Measurements from ENCODE around the gene USP13.

USP13 gene

DNA sequence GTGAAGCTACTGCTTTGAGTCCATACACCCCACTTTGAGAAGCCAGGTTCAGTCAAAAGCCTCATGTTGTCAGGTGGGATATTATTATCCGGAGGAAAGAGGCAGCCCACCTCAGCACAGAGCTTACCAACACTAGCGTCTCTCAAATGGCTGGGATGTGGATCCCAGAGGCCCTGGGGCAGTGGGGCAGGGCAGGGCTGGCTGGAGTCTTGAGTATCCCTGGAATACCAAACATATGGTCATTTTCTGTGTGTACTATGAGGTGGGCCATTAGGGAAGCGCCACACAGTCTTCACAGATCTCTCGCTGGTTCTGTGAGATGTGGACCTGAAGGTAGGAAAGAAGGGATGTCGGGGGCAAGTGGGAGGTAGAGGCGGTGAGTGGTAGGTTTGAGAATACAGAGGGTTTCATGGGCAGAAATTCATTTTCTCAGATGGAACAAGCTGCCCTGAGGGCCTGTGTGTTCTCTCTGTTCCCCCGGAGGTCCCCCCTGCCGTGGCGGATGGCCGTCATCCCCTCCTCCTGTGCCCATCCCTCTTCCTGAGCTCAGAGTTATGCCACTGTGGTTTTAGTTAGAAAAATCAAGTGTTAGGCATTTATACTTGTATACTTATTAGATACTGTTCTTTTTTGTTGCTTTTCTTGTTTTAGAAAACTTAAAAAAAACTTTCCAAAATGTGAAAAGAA, 66.4 kb downstream of the USP13 start:
- Mint-ChIP-seq H3K27ac (no peak overlapping the region), H3K4me1 (ENCODE audit: low read depth) (peaks cover 2% of the 10 kb centered on the region), H3K4me3 (no peak overlapping the region), H3K9me3 (no peaks in the 10 kb centered on the region), H3K27me3 (ENCODE audit: low read depth) (no peaks in the 10 kb centered on the region), H3K36me3 (ENCODE audit: low read depth) (peaks cover 4% of the 10 kb centered on the region)
- DNase-seq (ENCODE audit: low spot score) = no peak

DNA sequence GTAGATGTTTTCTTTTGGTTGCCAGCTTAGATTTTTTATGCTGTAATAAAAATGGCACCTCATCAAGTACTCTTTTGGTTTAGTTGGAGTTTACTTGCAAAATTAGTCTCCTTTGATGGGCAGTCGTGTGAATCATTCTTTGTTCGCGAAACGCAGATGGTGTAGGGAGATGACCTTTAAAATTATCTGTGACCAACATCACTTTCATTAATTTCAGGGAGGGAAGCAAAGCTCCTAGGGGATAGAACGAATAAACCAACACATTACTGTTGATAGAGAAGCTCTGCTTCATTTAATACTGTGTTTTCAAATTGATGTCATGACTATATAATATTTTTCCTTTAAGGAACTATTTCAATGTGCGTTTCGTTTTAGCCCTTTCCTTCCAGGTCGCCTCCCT, 67.4 kb downstream of the USP13 start:
- Mint-ChIP-seq H3K4me3 (no peak overlapping the region), H3K36me3 (ENCODE audit: low read depth) (peaks cover 5% of the 10 kb centered on the region), H3K27ac (no peak overlapping the region), H3K27me3 (ENCODE audit: low read depth) (no peaks in the 10 kb centered on the region), H3K4me1 (ENCODE audit: low read depth) (peaks cover 2% of the 10 kb centered on the region), H3K9me3 (no peaks in the 10 kb centered on the region)
- no peak for DNase-seq (ENCODE audit: low spot score)

DNA sequence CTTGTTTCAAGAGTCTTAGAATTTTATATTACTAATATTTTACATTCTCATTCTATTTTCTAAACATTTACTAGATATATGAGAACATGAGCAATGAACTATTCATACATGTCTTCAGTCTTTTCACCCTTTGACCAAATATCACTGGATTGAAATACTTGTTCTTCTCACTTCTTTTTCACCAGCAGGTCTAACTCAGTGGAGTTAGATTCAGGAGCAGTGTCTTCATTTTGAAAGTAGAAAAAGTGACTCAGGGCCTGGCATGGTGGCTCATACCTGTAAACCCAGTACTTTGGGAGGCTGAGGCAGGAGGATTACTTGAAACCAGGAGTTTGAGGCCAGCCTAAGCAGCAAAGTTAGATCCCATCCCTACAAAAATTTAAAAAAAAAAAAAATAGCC, 70.8 kb downstream of the USP13 start:
- no peaks in the 10 kb centered on the region for H3K9me3 Mint-ChIP-seq
- no peak overlapping the region for H3K4me3 Mint-ChIP-seq
- H3K27ac Mint-ChIP-seq = no peak overlapping the region
- H3K4me1 Mint-ChIP-seq (ENCODE audit: low read depth) = no peaks in the 10 kb centered on the region
- H3K27me3 Mint-ChIP-seq (ENCODE audit: low read depth) = no peaks in the 10 kb centered on the region
- no peak for DNase-seq (ENCODE audit: low spot score)
- H3K36me3 Mint-ChIP-seq (ENCODE audit: low read depth) = peaks cover 5% of the 10 kb centered on the region

DNA sequence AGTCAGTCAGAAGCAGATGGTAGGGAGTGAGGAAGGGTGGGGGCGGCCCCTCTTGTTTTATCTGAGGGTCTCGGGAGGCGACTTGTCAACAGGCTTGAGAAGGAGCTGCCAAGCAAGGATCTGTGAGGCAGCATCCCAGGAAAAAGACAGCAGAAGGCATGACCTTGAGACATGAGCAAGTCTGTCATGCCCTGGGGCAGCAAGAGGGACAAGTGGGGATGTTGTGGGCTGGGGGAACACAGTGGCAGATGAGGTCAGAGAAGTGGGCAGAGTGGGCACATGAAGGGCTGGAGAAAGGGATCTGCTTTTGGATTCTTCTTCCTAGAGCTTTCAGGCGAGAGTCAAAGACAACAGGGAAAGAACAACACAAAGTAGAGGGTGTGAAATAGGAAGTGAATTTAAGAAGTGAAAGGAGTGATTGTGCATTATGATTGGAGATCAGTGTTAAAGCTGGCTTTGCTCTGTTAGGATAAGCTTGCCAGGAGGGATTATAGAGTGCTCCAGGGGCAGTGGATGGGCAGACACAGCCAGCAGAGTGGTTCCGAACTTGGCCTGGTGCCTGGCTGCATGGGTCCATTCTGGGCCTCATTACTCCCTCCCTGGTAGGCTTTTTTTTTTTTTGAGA, 73.3 kb downstream of the USP13 start:
- Mint-ChIP-seq H3K27ac (no peak overlapping the region), H3K4me1 (ENCODE audit: low read depth) (no peaks in the 10 kb centered on the region), H3K9me3 (no peaks in the 10 kb centered on the region), H3K27me3 (ENCODE audit: low read depth) (no peaks in the 10 kb centered on the region), H3K4me3 (no peak overlapping the region), H3K36me3 (ENCODE audit: low read depth) (peaks cover 9% of the 10 kb centered on the region)
- DNase-seq (ENCODE audit: low spot score) = no peak

DNA sequence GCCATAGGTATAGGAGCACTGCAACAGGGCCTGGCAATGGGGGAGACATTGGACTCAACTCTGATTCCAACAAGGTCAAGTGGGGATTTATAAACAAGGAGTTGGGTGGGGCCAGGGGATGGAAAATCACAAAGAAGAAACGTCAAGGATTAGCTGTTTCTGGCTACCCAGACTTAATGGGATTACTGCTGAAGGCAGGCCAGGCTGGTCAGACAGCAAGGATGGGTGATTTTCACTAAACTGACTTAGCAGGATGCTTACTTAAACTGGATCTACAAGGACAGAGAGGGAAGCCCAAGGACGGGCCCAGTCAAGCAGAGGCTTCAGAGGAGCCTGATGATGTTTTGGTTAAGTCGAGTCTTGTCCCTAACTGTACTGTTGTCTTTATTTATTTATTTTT, 76.2 kb downstream of the USP13 start:
- Mint-ChIP-seq H3K4me3 (no peak overlapping the region), H3K36me3 (ENCODE audit: low read depth) (peaks cover 5% of the 10 kb centered on the region), H3K27me3 (ENCODE audit: low read depth) (no peaks in the 10 kb centered on the region), H3K4me1 (ENCODE audit: low read depth) (no peaks in the 10 kb centered on the region), H3K27ac (no peak overlapping the region), H3K9me3 (no peaks in the 10 kb centered on the region)
- no peak for DNase-seq (ENCODE audit: low spot score)

DNA sequence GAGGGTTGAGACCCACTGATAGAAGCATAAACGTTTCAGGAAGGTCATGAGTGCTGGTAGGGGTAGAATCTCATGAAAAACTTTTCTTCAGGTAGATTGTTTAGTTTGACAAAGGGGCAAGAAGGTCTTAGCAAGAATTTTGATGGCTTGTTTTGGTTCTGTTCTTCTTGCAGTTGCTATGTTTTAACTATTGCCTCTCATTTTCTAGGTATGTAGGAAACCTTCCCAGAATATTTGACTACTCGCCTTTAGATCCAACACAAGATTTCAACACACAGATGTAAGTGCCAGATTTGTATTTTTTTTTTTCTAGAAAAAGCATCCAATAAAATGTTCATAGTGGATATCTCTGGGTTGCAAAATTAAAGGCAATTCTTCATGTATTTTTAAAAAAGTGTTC, 77.1 kb downstream of the USP13 start:
- H3K36me3 Mint-ChIP-seq (ENCODE audit: low read depth) = peaks cover 5% of the 10 kb centered on the region
- H3K4me1 Mint-ChIP-seq (ENCODE audit: low read depth) = no peaks in the 10 kb centered on the region
- no peak for DNase-seq (ENCODE audit: low spot score)
- H3K4me3 Mint-ChIP-seq = no peak overlapping the region
- no peak overlapping the region for H3K27ac Mint-ChIP-seq
- no peaks in the 10 kb centered on the region for H3K9me3 Mint-ChIP-seq
- no peaks in the 10 kb centered on the region for H3K27me3 Mint-ChIP-seq (ENCODE audit: low read depth)

DNA sequence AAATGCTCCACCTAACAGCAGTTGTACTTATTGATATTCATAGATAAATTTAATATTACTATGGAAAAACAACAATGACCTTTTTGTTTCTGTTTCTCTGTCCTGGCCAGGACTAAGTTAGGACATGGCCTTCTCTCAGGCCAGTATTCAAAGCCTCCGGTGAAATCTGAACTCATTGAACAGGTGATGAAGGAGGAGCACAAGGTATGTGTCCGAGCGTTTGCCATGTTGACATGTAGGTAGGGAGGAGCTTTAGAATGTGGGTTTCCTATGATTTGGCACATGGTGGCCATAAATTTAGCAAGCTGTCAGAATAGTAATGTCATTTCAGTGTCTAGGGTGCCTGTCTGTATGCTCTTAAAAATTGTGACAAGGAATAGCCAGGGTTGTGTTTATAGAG, 77.7 kb downstream of the USP13 start:
- Mint-ChIP-seq H3K27ac (no peak overlapping the region), H3K9me3 (no peaks in the 10 kb centered on the region), H3K36me3 (ENCODE audit: low read depth) (peaks cover 3% of the 10 kb centered on the region), H3K27me3 (ENCODE audit: low read depth) (no peaks in the 10 kb centered on the region), H3K4me1 (ENCODE audit: low read depth) (no peaks in the 10 kb centered on the region), H3K4me3 (no peak overlapping the region)
- DNase-seq (ENCODE audit: low spot score) = no peak

DNA sequence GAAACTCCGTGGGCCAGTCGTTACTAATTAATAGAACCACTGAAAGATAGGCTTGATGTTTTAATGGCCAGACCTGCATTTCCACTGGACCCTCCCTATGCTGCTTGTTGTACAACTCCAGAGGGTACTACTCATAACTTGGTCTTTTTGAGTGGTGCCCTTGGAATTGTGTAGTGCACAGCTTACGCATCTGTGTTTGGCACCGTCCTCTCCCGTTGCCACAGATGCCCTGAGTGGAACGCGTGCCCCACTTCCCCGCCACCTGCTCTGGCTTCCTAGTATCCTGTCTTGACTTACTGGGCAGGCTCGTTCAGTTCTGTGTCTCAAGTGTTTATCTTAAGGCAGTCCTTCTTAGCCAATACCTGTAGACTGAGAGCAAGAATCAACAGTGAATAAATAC, 78.7 kb downstream of the USP13 start:
- no peaks in the 10 kb centered on the region for H3K9me3 Mint-ChIP-seq
- no peaks in the 10 kb centered on the region for H3K4me1 Mint-ChIP-seq (ENCODE audit: low read depth)
- no peak overlapping the region for H3K27ac Mint-ChIP-seq
- H3K4me3 Mint-ChIP-seq = no peak overlapping the region
- no peak for DNase-seq (ENCODE audit: low spot score)
- no peaks in the 10 kb centered on the region for H3K27me3 Mint-ChIP-seq (ENCODE audit: low read depth)
- H3K36me3 Mint-ChIP-seq (ENCODE audit: low read depth) = peaks cover 3% of the 10 kb centered on the region

DNA sequence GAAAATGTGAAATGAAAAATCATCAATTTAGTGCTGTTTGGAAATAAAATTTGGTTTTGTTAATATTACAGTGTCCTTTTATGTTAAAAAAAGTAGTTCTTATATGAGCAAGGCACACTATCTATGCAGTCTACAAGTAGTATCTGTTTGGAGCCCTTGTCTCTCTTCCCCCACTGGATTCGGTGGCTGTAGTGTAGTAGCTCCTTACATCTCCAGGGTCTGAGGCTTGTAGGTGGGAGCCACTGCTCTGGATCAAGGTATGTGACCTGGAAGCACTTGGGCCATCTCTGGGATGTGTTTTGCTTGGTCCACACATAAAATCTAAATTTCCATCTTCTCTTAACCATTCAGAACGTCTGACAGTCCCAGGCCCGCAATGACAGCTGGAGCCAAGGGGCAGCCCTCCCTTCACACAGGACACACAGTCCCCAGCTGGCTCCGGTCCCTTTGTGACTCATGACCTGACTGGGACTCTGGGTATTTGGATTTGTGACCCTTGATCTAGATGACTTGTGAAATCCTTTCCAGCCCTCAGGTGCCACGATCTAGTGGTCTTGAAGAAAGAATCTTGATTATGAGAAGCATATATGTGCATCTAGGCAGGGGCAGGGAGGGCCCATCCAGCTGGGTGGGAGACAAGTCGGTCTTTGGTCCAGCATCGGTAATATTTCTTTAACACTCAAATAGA, 80.0 kb downstream of the USP13 start:
- no peak for DNase-seq (ENCODE audit: low spot score)
- Mint-ChIP-seq H3K9me3 (no peaks in the 10 kb centered on the region), H3K4me1 (ENCODE audit: low read depth) (no peaks in the 10 kb centered on the region), H3K27ac (no peak overlapping the region), H3K4me3 (no peak overlapping the region), H3K36me3 (ENCODE audit: low read depth) (peaks cover 3% of the 10 kb centered on the region), H3K27me3 (ENCODE audit: low read depth) (no peaks in the 10 kb centered on the region)

DNA sequence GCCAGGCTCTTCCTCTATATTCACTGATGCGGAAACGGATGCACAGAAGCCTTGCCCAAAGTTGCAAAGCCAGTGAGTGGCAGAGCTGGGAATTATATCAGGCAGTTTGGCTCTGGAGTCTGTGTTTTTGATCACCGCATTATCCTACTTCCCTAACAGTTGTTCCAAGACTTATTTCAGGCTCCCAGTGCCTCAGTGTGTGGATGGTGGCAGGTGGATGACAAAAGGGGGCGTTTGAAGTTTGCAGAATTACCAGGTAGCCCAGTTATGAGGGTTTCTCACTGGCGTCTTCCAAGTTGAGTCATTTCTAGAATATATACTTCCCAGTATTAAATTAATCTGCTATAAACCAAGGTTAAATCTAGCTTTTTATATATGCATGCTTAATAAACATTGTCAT, 81.0 kb downstream of the USP13 start:
- Mint-ChIP-seq H3K9me3 (no peaks in the 10 kb centered on the region), H3K27me3 (ENCODE audit: low read depth) (no peaks in the 10 kb centered on the region), H3K4me1 (ENCODE audit: low read depth) (no peaks in the 10 kb centered on the region), H3K27ac (no peak overlapping the region), H3K36me3 (ENCODE audit: low read depth) (peaks cover 3% of the 10 kb centered on the region), H3K4me3 (no peak overlapping the region)
- DNase-seq (ENCODE audit: low spot score) = no peak

DNA sequence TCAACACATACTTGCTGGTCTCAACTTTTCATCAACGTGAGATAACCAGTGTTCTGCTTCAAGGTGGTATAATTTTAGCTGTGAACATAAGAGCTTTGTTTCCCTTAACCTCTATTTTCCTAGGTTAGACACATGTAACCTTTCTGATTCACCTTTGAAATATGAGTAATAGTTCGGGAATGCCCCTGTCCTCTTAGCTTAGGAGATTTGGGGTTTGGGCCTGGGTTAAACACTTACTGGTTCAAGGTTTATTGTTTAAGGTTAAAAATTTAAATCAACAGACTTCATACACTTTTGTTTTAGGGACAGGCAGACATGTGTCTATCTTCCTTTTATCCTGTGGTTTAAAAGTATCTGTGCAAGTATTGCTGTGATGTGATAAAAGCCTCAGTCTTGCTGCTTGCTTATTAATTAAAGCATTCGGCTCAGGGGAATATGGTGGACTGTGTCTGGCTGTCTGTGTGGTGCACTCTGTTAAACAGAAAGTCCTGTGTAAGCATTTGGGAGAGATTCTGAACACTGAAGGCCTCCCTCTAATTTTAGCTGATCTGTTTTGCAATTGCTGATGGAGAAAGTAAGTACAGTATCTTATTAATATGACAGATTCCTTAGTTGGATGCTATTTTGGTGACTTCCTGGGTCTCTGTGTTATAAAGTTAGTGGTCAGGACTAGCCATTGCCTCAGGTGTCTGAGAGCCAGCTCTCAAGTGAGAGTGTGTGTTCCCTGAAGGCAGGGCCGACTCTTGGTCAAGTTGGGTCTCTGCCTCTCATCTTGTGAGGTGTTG, 81.8 kb downstream of the USP13 start:
- no peak for DNase-seq (ENCODE audit: low spot score)
- Mint-ChIP-seq H3K27me3 (ENCODE audit: low read depth) (no peaks in the 10 kb centered on the region), H3K9me3 (no peaks in the 10 kb centered on the region), H3K4me1 (ENCODE audit: low read depth) (no peaks in the 10 kb centered on the region), H3K27ac (no peak overlapping the region), H3K4me3 (no peak overlapping the region), H3K36me3 (ENCODE audit: low read depth) (peaks cover 3% of the 10 kb centered on the region)

DNA sequence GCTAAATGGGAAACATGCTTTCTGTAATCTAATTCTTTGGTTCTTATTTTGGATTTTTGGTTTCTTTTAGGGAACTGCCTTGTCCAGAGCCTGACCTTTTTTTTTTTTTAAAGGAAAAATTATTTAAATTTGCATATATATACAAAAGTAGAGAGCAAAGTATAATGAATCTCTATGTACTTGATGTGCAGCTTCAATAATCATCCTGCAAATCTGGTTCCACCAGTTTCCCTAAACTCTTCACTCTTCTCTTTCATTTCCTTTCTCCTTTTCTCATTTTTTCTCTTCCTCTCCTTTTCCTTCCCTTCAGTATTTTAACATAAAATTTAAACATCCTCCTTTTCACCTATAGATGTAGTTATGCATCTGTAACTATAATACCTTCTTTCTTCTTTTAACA, 82.5 kb downstream of the USP13 start:
- no peaks in the 10 kb centered on the region for H3K27me3 Mint-ChIP-seq (ENCODE audit: low read depth)
- no peak overlapping the region for H3K27ac Mint-ChIP-seq
- H3K4me3 Mint-ChIP-seq = no peak overlapping the region
- H3K9me3 Mint-ChIP-seq = no peaks in the 10 kb centered on the region
- H3K4me1 Mint-ChIP-seq (ENCODE audit: low read depth) = no peaks in the 10 kb centered on the region
- DNase-seq (ENCODE audit: low spot score) = no peak
- H3K36me3 Mint-ChIP-seq (ENCODE audit: low read depth) = peaks cover 3% of the 10 kb centered on the region

DNA sequence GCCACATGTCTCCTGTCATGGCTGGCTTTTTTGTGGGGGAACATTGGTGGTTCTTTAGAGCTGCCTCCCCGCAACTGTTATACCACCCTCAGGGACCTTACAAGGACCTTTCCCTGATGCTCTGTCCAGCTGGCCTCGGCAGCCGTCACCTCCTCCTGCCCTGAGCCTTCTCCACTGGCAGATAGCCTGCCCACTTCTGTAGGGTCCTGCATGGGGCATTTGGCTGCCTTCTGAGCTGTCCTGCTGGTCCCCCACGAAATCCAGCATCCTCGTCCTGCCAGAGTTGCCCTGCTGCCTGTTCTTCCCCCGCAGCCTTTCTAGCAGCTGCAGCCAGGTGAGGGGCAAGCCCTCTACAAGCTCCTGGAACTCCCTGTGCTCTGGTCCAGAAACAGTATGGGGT, 86.2 kb downstream of the USP13 start:
- no peak for DNase-seq (ENCODE audit: low spot score)
- H3K4me3 Mint-ChIP-seq = no peak overlapping the region
- no peak overlapping the region for H3K27ac Mint-ChIP-seq
- no peaks in the 10 kb centered on the region for H3K9me3 Mint-ChIP-seq
- H3K36me3 Mint-ChIP-seq (ENCODE audit: low read depth) = peaks cover 6% of the 10 kb centered on the region
- H3K27me3 Mint-ChIP-seq (ENCODE audit: low read depth) = no peaks in the 10 kb centered on the region
- H3K4me1 Mint-ChIP-seq (ENCODE audit: low read depth) = peaks cover 5% of the 10 kb centered on the region

Data from T-helper 2 cell treated with Interferon-gamma antibody and Interleukin-4, amounts not matched to agents 5 μg/mL and 100 μg/mL, for 36 hours (primary cell).